Endothelial cell of umbilical vein (primary cell): ENCODE measurements around the gene SCAF8. TPM values are rescaled to one million over a fixed set of nuclear protein-coding genes. Genes with fewer than 3 reads are reported as not detected.

Experiments
- BruUV-seq: library from RNA; stranded (reverse); fragments of 400-500 nt; replicated peaks from 2 replicates; lab custom pipeline; 2021; lab: Mats Ljungman, UMichigan
- CTCF ChIA-PET: fragments of 300-600, 350-600 bp; sonication (Branson Sonifier 250); formaldehyde crosslinking; loops from one replicate; lab custom pipeline; 2021; ENCODE audit warnings: antibody characterized with exemption, inconsistent platforms; lab: Charles Lee
- POLR2A ChIA-PET: fragments of 300-600, 350-600 bp; sonication (Branson Sonifier 250); formaldehyde crosslinking; loops from one replicate; lab custom pipeline; 2021; ENCODE audit warnings: antibody characterized with exemption, inconsistent platforms; lab: Charles Lee
- DNase-seq: peaks from one replicate; pipeline ENCODE4 v3.0.0-alpha.2; 2011; ENCODE audit warnings: low read depth, low spot score
- FAIRE-seq: peaks from 2 replicates; lab custom pipeline; 2011; peaks lifted over from hg19 to GRCh38; lab: Jason Lieb, UNC
- H2AFZ ChIP-seq: 2 replicates; pipeline ENCODE4 v1.6.0; 2012; ENCODE audit warnings: low read depth, low read length, control low read depth, inconsistent platforms
- H3K27ac ChIP-seq: 2 replicates; pipeline ENCODE4 v1.5.1; 2011; ENCODE audit warnings: low read depth, mild to moderate bottlenecking, control low read depth, low read length, moderate library complexity; ENCODE audit not compliant: insufficient read depth
- H3K27me3 ChIP-seq, 2 experiments: 2 replicates each; pipeline versions ENCODE4 v1.6.0 to v1.6.1; 2011; ENCODE audit warnings: low read length in 2 of 2, mixed read lengths in 1 of 2; ENCODE audit not compliant: control insufficient read depth in 2 of 2, insufficient read depth in 2 of 2
- H3K36me3 ChIP-seq, 2 experiments: 2 replicates in 1 of 2; 3 replicates in 1 of 2; pipeline ENCODE4 v1.5.1; 2011; ENCODE audit warnings: low read length in 2 of 2, mild to moderate bottlenecking in 1 of 2, moderate library complexity in 1 of 2; ENCODE audit not compliant: control insufficient read depth in 2 of 2, insufficient read depth in 2 of 2; ENCODE audit errors: extremely low read depth in 1 of 2
- H3K4me1 ChIP-seq: 3 replicates; pipeline ENCODE4 v1.5.1; 2011; ENCODE audit warnings: mild to moderate bottlenecking, low read length; ENCODE audit not compliant: control insufficient read depth, insufficient read depth; ENCODE audit errors: extremely low read depth
- H3K4me2 ChIP-seq: 2 replicates; pipeline ENCODE4 v1.6.1; 2011; ENCODE audit warnings: low read length, control low read depth, mixed read lengths; ENCODE audit not compliant: insufficient read depth
- H3K4me3 ChIP-seq, 3 experiments: fragments of 200-600 bp in 1 of 3; sonication (generic), shearing (Covaris generic) in 1 of 3; replicated peaks in 1 of 3; 2 replicates each; pipeline ENCODE4 v1.5.1; 2011 to 2016; ENCODE audit warnings: control low read depth in 3 of 3, low read length in 3 of 3, mild to moderate bottlenecking in 2 of 3, inconsistent platforms in 1 of 3, low read depth in 1 of 3, moderate library complexity in 1 of 3; ENCODE audit not compliant: insufficient read depth in 1 of 3
- H3K79me2 ChIP-seq: 2 replicates; pipeline ENCODE4 v1.6.0; 2012; ENCODE audit warnings: low read length, inconsistent platforms; ENCODE audit not compliant: control insufficient read depth, insufficient read depth
- H3K9ac ChIP-seq: replicated peaks from 2 replicates; pipeline ENCODE3; 2011; ENCODE audit warnings: low read length, control low read depth; ENCODE audit not compliant: insufficient read depth; ENCODE audit errors: extremely low read depth
- H3K9me1 ChIP-seq: replicated peaks from 3 replicates; pipeline ENCODE4 v1.6.0; 2011; ENCODE audit warnings: mild to moderate bottlenecking, low read length; ENCODE audit not compliant: control insufficient read depth, insufficient read depth; ENCODE audit errors: extremely low read depth
- H3K9me3 ChIP-seq: replicated peaks from 2 replicates; pipeline ENCODE4 v1.5.1; 2012; ENCODE audit warnings: low read length, inconsistent platforms; ENCODE audit not compliant: control insufficient read depth, insufficient read depth
- H4K20me1 ChIP-seq: replicated peaks from 2 replicates; pipeline ENCODE3; 2011; ENCODE audit warnings: mild to moderate bottlenecking, low read length; ENCODE audit not compliant: control insufficient read depth, insufficient read depth; ENCODE audit errors: extremely low read depth
- CTCF ChIP-seq, 2 donors: IDR thresholded peaks; 1 replicate in 1 of 2; 2 replicates in 1 of 2; pipeline ENCODE4 v1.5.1; 2011; ENCODE audit warnings: low read length in 2 of 2, mild to moderate bottlenecking in 2 of 2, moderate library complexity in 2 of 2, control low read depth in 1 of 2, inconsistent platforms in 1 of 2, low read depth in 1 of 2; ENCODE audit not compliant: insufficient read depth in 1 of 2; ENCODE audit errors: extremely low read depth in 1 of 2
- EZH2 ChIP-seq: IDR thresholded peaks from 2 replicates; pipeline ENCODE4 v1.6.1; 2012; ENCODE audit warnings: borderline replicate concordance, low read depth, mild to moderate bottlenecking, moderate library complexity, low read length, inconsistent platforms; ENCODE audit not compliant: severe bottlenecking
- FOS ChIP-seq: IDR thresholded peaks from 2 replicates; pipeline ENCODE4 v1.6.1; 2011; ENCODE audit warnings: mild to moderate bottlenecking, low read length, moderate library complexity, borderline replicate concordance; ENCODE audit not compliant: insufficient read depth
- GATA2 ChIP-seq: IDR thresholded peaks from 2 replicates; pipeline ENCODE4 v1.7.0; 2011; ENCODE audit warnings: low read depth, mild to moderate bottlenecking, moderate library complexity, mixed read lengths, low read length; ENCODE audit not compliant: insufficient read length, insufficient read depth
- JUN ChIP-seq: IDR thresholded peaks from 2 replicates; pipeline ENCODE4 v1.6.1; 2011; ENCODE audit warnings: borderline replicate concordance, low read depth; ENCODE audit not compliant: insufficient read length, insufficient read depth
- MAX ChIP-seq: IDR thresholded peaks from 2 replicates; pipeline ENCODE4 v1.6.1; 2011; ENCODE audit not compliant: insufficient read depth, insufficient read length
- MYC ChIP-seq: IDR thresholded peaks from one replicate; pipeline ENCODE4 v1.6.1; 2011; ENCODE audit warnings: mild to moderate bottlenecking, low read depth, low read length
- POLR2A ChIP-seq: IDR thresholded peaks from 2 replicates; pipeline ENCODE4 v1.6.1; 2012; ENCODE audit warnings: low read depth, mild to moderate bottlenecking, control low read depth, low read length
- POLR2AphosphoS5 ChIP-seq: IDR thresholded peaks from 2 replicates; pipeline ENCODE4 v1.6.1; 2012; ENCODE audit warnings: low read depth, mild to moderate bottlenecking, control low read depth, low read length, moderate library complexity; ENCODE audit not compliant: insufficient read depth
- dilution Hi-C: fragments of 300-500 bp; cut with MboI; formaldehyde crosslinking; loops from one replicate; pipeline ENCODE4 v1.15.0; 2019; ENCODE audit warnings: low sequenced_read_pairs; ENCODE audit not compliant: extremely low pct_ligation_motif_present
- intact Hi-C: fragments of 100-400 bp; cut with micrococcal nuclease; formaldehyde crosslinking; loops from one replicate; pipeline ENCODE4 v1.10.0; 2022
- polyA plus RNA-seq, 4 experiments: library from polyadenylated mRNA; depleted of rRNA in 3 of 4; stranded (reverse) in 3 of 4; unstranded in 1 of 4; fragments of >200 nt; gene quantifications; 2 replicates each; pipeline versions ENCODE4 v1.2.1 to v1.2.3, GENCODE V29; 2011 to 2012; ENCODE audit warnings: missing spikeins in 1 of 4
- total RNA-seq: library from RNA; stranded (reverse); gene quantifications from 2 replicates; pipeline ENCODE4 v1.2.3, GENCODE V29; 2021

The SCAF8 gene
- total and polyA plus RNA-seq, 2 donors (not counting 3 experiments of a cell fraction or from before 2014, with no cell fraction given) = 11.7 to 37.8 TPM

- H3K4me2 ChIP-seq = no peak overlapping the region
Observed at GRCh38 chr6:154814063-154814462, 80.8 kb downstream of the SCAF8 start.

More at GRCh38 chr6:154814063-154814462, 80.8 kb downstream of the SCAF8 start:
- no peak for FAIRE-seq
- DNase-seq = no peak
- no TSS peak for BruUV-seq
- peaks cover 3% of the 10 kb centered on the region for H3K4me1 ChIP-seq
- no peak overlapping the region for H3K9ac ChIP-seq
- dilution Hi-C loops = no loop called here
- H3K27ac ChIP-seq = no peak overlapping the region
- H3K36me3 ChIP-seq = peaks cover 13 to 27% of the 10 kb centered on the region in 2 experiments
- intact Hi-C loops = no loop called here
- TF ChIP-seq POLR2AphosphoS5 = no peak
- no peak for TF ChIP-seq CTCF (IDR thresholded peaks at IDR 0.05; ENCODE audit: extremely low read depth in 1 of 2, insufficient read depth in 1 of 2, low read depth in 1 of 2, low read length in 2 of 2)
- TF ChIP-seq MAX = no peak
- TF ChIP-seq FOS = no peak
- TF ChIP-seq POLR2A = no peak
- no peak for TF ChIP-seq EZH2
- TF ChIP-seq GATA2 = no peak
- TF ChIP-seq MYC = no peak
- TF ChIP-seq JUN = no peak
- H3K4me3 ChIP-seq = no peak overlapping the region
- H3K27me3 ChIP-seq = no peaks in the 10 kb centered on the region
- ChIA-PET CTCF (interaction anchor here (0.8 to 1.4 kb wide), 4 partner anchors 9 to 138 kb away, joined by 3 to 9 read pairs (median 4); no protein-coding TSS in a partner anchor), POLR2A (no interaction called here)
- no peaks in the 10 kb centered on the region for H3K79me2 ChIP-seq
- H4K20me1 ChIP-seq = no peaks in the 10 kb centered on the region
- no peak overlapping the region for H2AFZ ChIP-seq
- H3K9me1 ChIP-seq = no peaks in the 10 kb centered on the region
- no peaks in the 10 kb centered on the region for H3K9me3 ChIP-seq
